Esophagus muscularis mucosa (tissue), 4 donors: ENCODE measurements around the gene ARHGAP11B.
"Not testable (repeated sequence)": the region's sequence is repeated elsewhere in the genome, so short reads cannot be mapped to it uniquely, and the experiment has no call there.

ENCODE experiments used
- DNase-seq: peaks from one replicate; pipeline ENCODE4 v3.0.0-alpha.2; 2017; ENCODE audit errors: extremely low spot score
- H3K27ac ChIP-seq, 4 donors: fragments of 200-600 bp; sonication (generic); replicated peaks in 1 of 4; 1 replicate in 3 of 4; 2 replicates in 1 of 4; pipeline ENCODE4 v1.5.1; 2016 to 2019; ENCODE audit warnings: mild to moderate bottlenecking in 1 of 4
- H3K27me3 ChIP-seq, 4 donors: fragments of 200-600 bp; sonication (generic); one replicate each; pipeline versions ENCODE4 v1.5.1 to v1.6.0; 2016 to 2019
- H3K36me3 ChIP-seq, 4 donors: fragments of 200-600 bp; sonication (generic); one replicate each; pipeline ENCODE4 v1.5.1; 2016 to 2019
- H3K4me1 ChIP-seq, 4 donors: fragments of 200-600 bp; sonication (generic); one replicate each; pipeline ENCODE4 v1.5.1; 2016 to 2019
- H3K4me3 ChIP-seq, 4 donors: fragments of 200-600 bp; sonication (generic); 1 replicate in 2 of 4; 2 replicates in 2 of 4; pipeline ENCODE4 v1.5.1; 2016 to 2019; ENCODE audit warnings: mild to moderate bottlenecking in 4 of 4, moderate library complexity in 1 of 4
- H3K9me3 ChIP-seq, 4 donors: fragments of 200-600 bp; sonication (generic); 1 replicate in 3 of 4; 2 replicates in 1 of 4; pipeline ENCODE4 v1.5.1; 2016 to 2019
- CTCF ChIP-seq, 3 experiments: fragments of 200-600 bp in 2 of 3; fragments of 450-650 bp in 1 of 3; sonication (generic) in 2 of 3; IDR thresholded peaks; one replicate each; pipeline ENCODE4 v1.5.1; 2017 to 2019; ENCODE audit warnings: antibody characterized with exemption in 3 of 3, mild to moderate bottlenecking in 2 of 3, moderate library complexity in 1 of 3
- EP300 ChIP-seq: sonication (generic); formaldehyde crosslinking; IDR thresholded peaks from one replicate; pipeline ENCODE4 v1.6.1; 2017; ENCODE audit warnings: antibody characterized with exemption
- POLR2A ChIP-seq: fragments of 450-650 bp; IDR thresholded peaks from one replicate; pipeline ENCODE4 v1.6.1; 2017; ENCODE audit warnings: antibody characterized with exemption, moderate library complexity, mild to moderate bottlenecking, low read depth
- POLR2AphosphoS5 ChIP-seq, 2 donors: sonication (generic); formaldehyde crosslinking; IDR thresholded peaks; one replicate each; pipeline ENCODE4 v1.6.1; 2017; ENCODE audit warnings: antibody characterized with exemption in 2 of 2
- WGBS: methylation state at CpG from one replicate; pipeline ENCODE4 v1.1.5; 2018; 5-methylcytosine and 5-hydroxymethylcytosine counted together
- intact Hi-C: fragments of 100-400 bp; cut with DNase I; formaldehyde crosslinking; loops from one replicate; pipeline ENCODE4 v1.15.1; 2023

ARHGAP11B gene

GRCh38 chr15:30650012-30650929 is 24.3 kb downstream of the ARHGAP11B start:
- H3K4me3 ChIP-seq = no peak overlapping the region
- no peaks in the 10 kb centered on the region for H3K27me3 ChIP-seq
- 89% methylated on average over 5 of the region's 5 CpGs for WGBS
- no peak for TF ChIP-seq POLR2A
- TF ChIP-seq EP300 = no peak
- TF ChIP-seq CTCF (IDR thresholded peaks at IDR 0.05) = no peak
- TF ChIP-seq POLR2AphosphoS5 (IDR thresholded peaks at IDR 0.05) = no peak
- no peaks in the 10 kb centered on the region for H3K36me3 ChIP-seq
- no peaks in the 10 kb centered on the region for H3K9me3 ChIP-seq
- no peaks in the 10 kb centered on the region for H3K4me1 ChIP-seq
- no peak overlapping the region for H3K27ac ChIP-seq
- DNase-seq = no peak
- intact Hi-C loops = no loop called here

GRCh38 chr15:30661154-30661553 is 35.2 kb downstream of the ARHGAP11B start:
- H3K9me3 ChIP-seq, DNase-seq, H3K36me3 ChIP-seq, H3K27me3 ChIP-seq, H3K4me1 ChIP-seq, intact Hi-C loops, H3K27ac ChIP-seq, H3K4me3 ChIP-seq: not testable (repeated sequence)
- TF ChIP-seq CTCF (IDR thresholded peaks at IDR 0.05) = peak; percentile 37 to 48 (median 47)
- WGBS = 93% methylated on average over 1 of the region's 1 CpG

GRCh38 chr15:30669621-30670020 is 43.7 kb downstream of the ARHGAP11B start:
- H3K4me3 ChIP-seq, H3K36me3 ChIP-seq, H3K4me1 ChIP-seq, H3K27me3 ChIP-seq, intact Hi-C loops, H3K9me3 ChIP-seq, DNase-seq, H3K27ac ChIP-seq: not testable (repeated sequence)
- WGBS = 98% methylated on average over 4 of the region's 4 CpGs

GRCh38 chr15:30670056-30670455 is 44.1 kb downstream of the ARHGAP11B start:
- no peaks in the 10 kb centered on the region for H3K27me3 ChIP-seq
- no peaks in the 10 kb centered on the region for H3K9me3 ChIP-seq
- H3K4me3 ChIP-seq = no peak overlapping the region
- no peaks in the 10 kb centered on the region for H3K36me3 ChIP-seq
- H3K27ac ChIP-seq = no peak overlapping the region
- H3K4me1 ChIP-seq = no peaks in the 10 kb centered on the region
- no peak for DNase-seq
- 80% methylated on average over 2 of the region's 2 CpGs for WGBS
- intact Hi-C loops = no loop called here
- no peak for TF ChIP-seq CTCF (IDR thresholded peaks at IDR 0.05)
- TF ChIP-seq POLR2A = no peak
- no peak for TF ChIP-seq EP300
- no peak for TF ChIP-seq POLR2AphosphoS5 (IDR thresholded peaks at IDR 0.05)

- Histone ChIP-seq H3K4me1 (no peaks in the 10 kb centered on the region), H3K27me3 (no peaks in the 10 kb centered on the region), H3K9me3 (no peaks in the 10 kb centered on the region), H3K4me3 (no peak overlapping the region), H3K36me3 (no peaks in the 10 kb centered on the region), H3K27ac (no peak overlapping the region)
- 100% methylated on average over 1 of the region's 1 CpG for WGBS
- intact Hi-C loops = no loop called here
- no peak for DNase-seq
- TF ChIP-seq POLR2AphosphoS5 (IDR thresholded peaks at IDR 0.05) (no peak), POLR2A (no peak), CTCF (IDR thresholded peaks at IDR 0.05) (no peak), EP300 (no peak)
Observed at GRCh38 chr15:30671309-30671708, 45.4 kb downstream of the ARHGAP11B start.
